G401 (cell line): Measurements from ENCODE around the gene FOXK2. TPM values are rescaled to one million over a fixed set of nuclear protein-coding genes. Genes with fewer than 3 reads are reported as not detected.

Source experiments
- DNase-seq: peaks from one replicate; pipeline ENCODE4 v3.0.0-alpha.2; 2015; ENCODE audit warnings: low spot score
- in situ Hi-C: cut with HindIII; loops from 2 replicates; pipeline ENCODE4 v1.10.0; 2016; ENCODE audit warnings: low sequenced_read_pairs, mixed read lengths
- total RNA-seq: library from RNA; depleted of rRNA; stranded (reverse); fragments of >200 nt; shearing (Covaris generic); gene quantifications from 2 replicates; pipeline ENCODE4 v1.2.3, GENCODE V29; 2014; rRNA removed

The FOXK2 gene
- total RNA-seq, 1 experiment from 2014 or later = 52.8 TPM

GRCh38 chr17:82648742-82649331 lies 129.3 kb downstream of the FOXK2 start:
- DNase-seq = no peak
- in situ Hi-C loops = no loop called here

- in situ Hi-C loops = no loop called here
- DNase-seq = no peak
These were observed 130.1 kb downstream of the FOXK2 start for GRCh38 chr17:82649501-82650261.

GRCh38 chr17:82650723-82651122 lies 131.2 kb downstream of the FOXK2 start:
- in situ Hi-C loops = no loop called here
- no peak for DNase-seq

GRCh38 chr17:82653651-82654528 lies 134.4 kb downstream of the FOXK2 start:
- in situ Hi-C loops = no loop called here
- DNase-seq = no peak

Other genes with a start within 250 kb of the FOXK2 start
- gene CSNK1D, start 246.0 kb upstream of the FOXK2 start, total RNA-seq = 83.1 and 87.7 TPM in 2 replicates
- gene CD7, start 202.1 kb upstream of the FOXK2 start, total RNA-seq = 3.8 and 26.3 TPM in 2 replicates
- 3.1 and 10.5 TPM in 2 replicates for gene SECTM1, start 186.0 kb upstream of the FOXK2 start, total RNA-seq
- gene TEX19, start 160.5 kb upstream of the FOXK2 start, total RNA-seq = 5.5 and 5.7 TPM in 2 replicates
- gene UTS2R, start 148.0 kb upstream of the FOXK2 start, total RNA-seq = 1.5 TPM in 1 of 2 replicates, not detected in the other
- 27.4 and 45.3 TPM in 2 replicates for gene HEXD, start 101.4 kb upstream of the FOXK2 start, total RNA-seq
- gene OGFOD3, start 101.1 kb upstream of the FOXK2 start, total RNA-seq = 24.7 and 65.0 TPM in 2 replicates
- gene CYBC1, start 69.0 kb upstream of the FOXK2 start, total RNA-seq = 48.7 and 64.5 TPM in 2 replicates
- 16.5 and 34.0 TPM in 2 replicates for gene NARF, start 61.0 kb upstream of the FOXK2 start, total RNA-seq
- 109 and 117 TPM in 2 replicates for gene WDR45B, start 128.7 kb downstream of the FOXK2 start, total RNA-seq
- gene RAB40B, start 179.0 kb downstream of the FOXK2 start, total RNA-seq = 28.7 and 37.8 TPM in 2 replicates
- gene FN3KRP, start 197.0 kb downstream of the FOXK2 start, total RNA-seq = 44.4 and 44.8 TPM in 2 replicates
- gene FN3K, start 215.9 kb downstream of the FOXK2 start, total RNA-seq = 0.03 and 0.43 TPM in 2 replicates
- 86.4 and 108 TPM in 2 replicates for gene TBCD, start 232.3 kb downstream of the FOXK2 start, total RNA-seq